ENCODE measurements around the gene PPP1CA.

DNA sequence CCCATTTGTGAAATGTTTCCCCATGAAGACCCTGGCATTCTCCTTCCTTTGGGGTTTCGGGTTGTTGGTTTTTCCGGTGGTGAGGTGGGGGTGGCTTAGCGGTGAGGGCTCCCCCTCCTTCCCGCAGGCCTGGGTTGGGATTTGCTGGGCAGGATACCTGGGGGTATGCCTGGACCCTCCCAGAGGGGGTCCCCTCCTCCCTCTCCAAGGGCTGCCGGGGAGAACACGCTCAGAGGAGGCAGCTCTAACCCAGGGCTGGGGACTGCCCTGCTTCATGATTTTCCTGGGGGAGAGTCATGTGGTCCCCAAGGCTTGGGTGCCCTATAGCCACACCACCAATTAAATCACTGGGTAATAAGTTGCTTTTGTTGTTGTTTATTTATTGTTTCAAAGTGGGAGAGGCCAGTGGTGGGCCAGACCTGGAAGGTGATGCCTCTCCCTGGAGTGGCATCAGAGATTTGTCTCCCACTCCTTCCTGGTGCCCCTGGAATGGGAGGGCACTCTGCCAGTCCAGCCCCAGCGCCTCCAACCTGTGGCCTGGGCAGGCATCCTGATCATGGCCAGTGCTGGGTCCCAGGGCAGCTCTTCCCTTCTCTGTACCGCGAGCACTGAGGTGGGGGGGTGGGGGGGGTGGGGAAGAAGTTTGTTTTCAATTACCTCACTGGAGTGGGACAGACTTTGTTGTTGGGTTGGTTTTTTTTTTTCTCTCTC lies 26.9 kb downstream of the PPP1CA start:
- TF ChIP-seq, protein P1, sequence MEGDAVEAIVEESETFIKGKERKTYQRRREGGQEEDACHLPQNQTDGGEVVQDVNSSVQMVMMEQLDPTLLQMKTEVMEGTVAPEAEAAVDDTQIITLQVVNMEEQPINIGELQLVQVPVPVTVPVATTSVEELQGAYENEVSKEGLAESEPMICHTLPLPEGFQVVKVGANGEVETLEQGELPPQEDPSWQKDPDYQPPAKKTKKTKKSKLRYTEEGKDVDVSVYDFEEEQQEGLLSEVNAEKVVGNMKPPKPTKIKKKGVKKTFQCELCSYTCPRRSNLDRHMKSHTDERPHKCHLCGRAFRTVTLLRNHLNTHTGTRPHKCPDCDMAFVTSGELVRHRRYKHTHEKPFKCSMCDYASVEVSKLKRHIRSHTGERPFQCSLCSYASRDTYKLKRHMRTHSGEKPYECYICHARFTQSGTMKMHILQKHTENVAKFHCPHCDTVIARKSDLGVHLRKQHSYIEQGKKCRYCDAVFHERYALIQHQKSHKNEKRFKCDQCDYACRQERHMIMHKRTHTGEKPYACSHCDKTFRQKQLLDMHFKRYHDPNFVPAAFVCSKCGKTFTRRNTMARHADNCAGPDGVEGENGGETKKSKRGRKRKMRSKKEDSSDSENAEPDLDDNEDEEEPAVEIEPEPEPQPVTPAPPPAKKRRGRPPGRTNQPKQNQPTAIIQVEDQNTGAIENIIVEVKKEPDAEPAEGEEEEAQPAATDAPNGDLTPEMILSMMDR (IDR thresholded peaks at IDR 0.05; ENCODE audit: low read depth, low read length, poor library complexity, severe bottlenecking), result no peak
- TF ChIP-seq EZH2phosphoT487 (IDR thresholded peaks at IDR 0.05; ENCODE audit: borderline replicate concordance, low read length), result no peak

All from DOHH2 (cell line).